EL (cell line): ENCODE measurements around the gene TMEM171.

Experiments
- DNase-seq: peaks from one replicate; pipeline ENCODE4 v3.0.0-alpha.2; 2016

TMEM171 gene, protein sequence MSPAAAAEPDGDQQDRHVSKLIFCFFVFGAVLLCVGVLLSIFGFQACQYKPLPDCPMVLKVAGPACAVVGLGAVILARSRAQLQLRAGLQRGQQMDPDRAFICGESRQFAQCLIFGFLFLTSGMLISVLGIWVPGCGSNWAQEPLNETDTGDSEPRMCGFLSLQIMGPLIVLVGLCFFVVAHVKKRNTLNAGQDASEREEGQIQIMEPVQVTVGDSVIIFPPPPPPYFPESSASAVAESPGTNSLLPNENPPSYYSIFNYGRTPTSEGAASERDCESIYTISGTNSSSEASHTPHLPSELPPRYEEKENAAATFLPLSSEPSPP

DNA sequence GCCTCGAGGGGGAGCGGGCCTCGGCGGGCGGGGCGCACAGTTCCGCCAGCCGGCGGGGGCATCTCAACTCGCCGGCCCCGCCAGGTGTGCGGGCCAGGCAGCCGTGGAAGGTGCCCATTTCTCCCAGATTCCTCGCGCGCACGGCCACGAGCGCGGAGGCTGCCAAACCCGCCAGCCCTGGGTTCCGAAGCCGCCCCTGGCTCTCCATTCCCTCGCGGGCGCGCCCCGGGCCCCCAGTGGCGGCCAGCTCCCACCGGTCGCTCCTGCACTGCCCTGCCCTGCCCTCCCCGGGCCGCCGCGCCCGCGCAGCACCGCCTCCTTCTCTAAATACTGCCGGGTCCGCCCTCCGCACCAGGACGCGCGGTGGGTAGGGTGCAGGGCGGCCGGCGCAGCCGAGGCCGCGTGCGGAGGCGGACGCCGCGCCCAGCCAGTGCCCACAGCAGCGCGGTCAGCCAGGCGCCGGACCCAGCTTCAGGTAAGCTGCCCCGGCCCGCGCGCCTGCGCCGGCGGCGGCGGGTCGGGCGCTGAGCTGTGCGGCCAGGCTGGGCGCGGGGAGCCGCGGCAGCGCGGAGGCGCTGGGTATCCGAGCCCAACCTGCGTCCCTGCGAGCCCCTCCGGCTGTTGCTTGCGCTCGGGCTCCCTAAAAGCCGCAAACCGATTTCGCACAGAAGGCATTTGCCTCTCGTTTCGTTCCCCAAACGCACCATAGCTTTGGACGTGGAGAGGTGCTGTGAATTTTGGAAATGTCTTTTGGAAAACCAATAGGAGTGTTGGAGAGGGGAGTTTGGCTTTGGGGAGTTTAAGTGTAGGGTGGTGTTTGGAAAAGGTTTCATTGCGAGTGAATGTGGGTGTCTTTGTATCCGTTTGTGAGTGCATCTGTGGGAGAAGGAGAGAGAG, at the start of gene TMEM171:
Gene TMEM171 (plus strand): TSS at position 354 of the 897 bp plus-strand sequence. CDS start 2,799 bp downstream, outside the sequence.
- peak; percentile 62 for DNase-seq

DNA sequence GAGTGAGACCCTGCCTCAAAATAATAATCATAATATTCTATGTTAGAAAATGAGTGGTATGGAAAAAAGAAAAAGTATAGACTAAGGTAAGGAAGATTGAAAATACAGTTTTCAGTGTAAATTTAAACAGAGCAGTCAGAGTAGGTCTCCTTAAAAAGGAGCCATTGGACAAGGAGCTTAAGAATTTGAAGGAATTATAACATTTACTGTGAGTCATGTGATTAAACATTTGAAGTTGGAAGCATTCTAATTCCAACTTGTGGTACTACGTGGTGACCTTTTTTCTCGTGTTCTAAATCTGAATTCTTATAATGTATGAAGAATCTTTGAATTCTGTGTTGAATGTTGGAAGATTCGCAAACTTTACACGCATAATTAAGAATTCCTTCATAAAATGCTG, 39.3 kb upstream of the TMEM171 start:
- no peak for DNase-seq

DNA sequence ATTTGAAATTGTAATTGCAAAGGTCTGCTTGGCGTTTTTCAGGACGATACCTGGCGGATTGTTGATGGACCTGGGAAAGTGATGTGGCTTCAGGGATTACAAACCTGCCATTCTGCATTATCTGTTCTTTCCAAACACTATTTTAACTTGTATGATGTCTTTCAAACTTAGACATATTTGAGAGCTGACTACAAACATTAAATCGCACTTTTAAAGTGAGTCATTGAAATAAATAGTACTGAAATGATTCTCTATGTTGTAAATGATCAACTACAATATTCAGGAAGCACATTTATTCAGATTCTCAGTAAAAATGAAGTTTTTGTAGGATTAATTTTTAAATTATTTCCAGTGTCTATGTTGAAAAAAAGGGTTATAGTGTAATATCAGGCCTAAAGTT, 32.3 kb upstream of the TMEM171 start:
- peak; percentile 16 for DNase-seq

DNA sequence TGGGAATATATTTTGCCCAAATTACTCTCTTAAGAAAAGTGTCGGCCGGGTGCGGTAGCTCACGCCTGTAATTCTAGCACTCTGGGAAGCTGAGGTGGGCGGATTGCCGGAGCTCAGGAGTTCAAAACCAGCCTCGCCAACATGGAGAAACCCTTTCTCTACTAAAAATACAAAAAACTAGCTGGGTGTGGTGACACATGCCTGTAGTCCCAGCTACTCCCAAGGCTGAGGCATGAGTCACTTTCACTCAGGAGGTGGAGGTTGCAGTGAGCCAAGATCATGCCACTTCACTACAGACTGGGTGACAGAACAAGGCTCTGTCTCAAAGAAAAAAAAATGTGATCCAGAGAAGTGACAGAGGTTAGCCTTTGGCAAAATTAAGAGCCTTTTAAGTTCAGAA, 26.4 kb upstream of the TMEM171 start:
- DNase-seq: peak; percentile 79

DNA sequence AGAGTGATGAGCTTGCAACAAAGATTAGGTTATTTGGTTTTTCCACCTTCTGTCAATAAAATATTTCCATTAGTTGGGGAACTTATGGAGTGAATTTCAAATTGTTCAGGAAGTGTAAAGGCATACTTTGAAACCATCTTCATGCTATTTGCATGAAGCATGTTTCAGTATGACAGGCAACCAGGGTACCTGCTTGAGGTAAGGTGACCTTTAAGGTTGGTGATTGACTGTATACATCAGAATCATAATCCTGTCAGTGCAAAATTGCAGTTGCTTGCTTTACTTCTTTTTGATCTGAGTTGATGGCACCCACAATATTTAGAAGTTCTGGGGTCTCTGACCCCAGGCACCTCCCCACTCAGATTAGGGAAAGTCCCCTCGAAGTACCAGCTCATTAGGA, 26.0 kb upstream of the TMEM171 start:
- DNase-seq: no peak

DNA sequence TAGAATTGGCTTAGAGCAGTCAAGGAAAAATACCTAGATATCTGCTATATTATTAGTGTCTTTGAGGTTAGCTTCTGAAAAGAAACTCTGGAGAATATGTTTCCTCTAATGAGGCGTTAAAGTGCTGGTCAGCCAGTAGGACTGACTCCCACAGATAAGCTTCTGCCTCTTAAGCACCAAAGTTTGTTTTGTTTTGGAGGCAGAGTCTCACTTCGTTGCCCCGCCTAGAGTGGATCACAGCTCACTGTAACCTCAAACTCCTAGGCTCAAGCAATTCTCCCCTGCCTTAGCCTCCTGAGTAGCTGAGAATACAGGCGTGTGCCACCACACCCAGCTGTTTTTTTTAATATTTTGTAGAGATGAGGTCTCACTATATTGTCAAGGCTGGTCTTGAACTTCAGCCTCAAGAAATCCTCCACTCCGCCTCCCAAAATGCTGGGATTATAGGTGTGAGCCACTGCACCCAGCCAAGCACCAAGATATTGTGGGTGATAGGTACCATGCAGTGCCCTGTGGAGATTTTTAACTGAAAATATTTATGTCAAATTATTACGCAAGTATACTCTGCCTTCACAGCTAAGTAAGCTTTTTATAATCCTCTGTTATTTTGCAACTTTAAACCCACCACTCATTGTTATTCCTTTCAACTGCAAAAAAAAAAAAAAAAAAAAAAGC, 24.7 kb upstream of the TMEM171 start:
- DNase-seq: no peak

DNA sequence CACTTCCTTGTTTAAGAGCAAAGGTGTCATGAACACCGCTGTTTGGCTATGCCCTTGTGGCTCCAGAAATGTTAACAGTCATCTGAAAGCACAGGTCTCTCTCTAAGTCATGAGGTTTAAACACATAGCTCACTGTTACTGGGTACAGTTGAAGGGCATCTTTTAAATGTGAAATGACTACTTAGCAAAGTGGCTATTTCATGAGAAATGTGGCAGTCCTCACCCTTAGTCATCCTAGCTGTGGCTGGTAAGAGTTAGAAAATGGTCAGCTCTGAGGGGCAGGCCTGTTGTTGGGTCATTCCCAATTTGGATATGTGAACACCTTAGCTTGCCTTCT, 24.2 kb upstream of the TMEM171 start:
- no peak for DNase-seq

DNA sequence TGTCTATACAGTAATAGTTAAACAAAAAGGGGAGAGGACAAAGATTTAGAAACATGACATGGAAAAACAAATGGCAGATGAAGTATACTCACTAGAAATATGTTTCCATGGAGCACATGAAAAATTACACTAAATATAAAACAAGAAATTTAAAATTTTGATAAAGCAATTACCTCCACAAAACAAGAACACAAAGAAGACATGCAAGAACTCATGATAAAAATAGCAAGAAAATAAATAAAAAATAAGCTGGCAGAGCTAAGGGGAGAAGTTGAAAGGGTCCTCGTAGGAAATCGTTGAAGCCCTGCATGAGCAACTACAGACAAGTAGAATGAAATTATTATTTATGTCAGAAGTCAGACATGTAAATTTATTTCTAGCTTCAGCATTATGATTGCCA, 22.6 kb upstream of the TMEM171 start:
- DNase-seq: no peak

DNA sequence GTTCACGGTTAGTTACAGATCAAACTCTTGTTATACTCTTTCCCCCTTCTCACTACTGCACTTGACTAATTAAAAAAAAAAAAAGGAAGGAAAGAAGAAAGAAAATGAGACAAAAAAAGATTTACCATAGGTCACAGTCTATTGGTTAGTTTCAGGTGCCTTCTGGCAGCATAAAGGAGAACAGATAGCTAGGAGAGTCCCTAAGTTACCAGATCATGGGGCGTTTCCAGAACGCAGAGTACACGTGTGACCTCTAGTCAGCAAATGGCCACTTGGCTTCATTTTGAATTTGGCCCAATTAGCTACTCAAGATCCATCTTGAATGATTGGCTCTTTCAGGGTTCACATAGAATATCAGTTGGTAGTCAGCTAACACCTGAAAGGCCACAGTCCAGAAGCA, 20.3 kb upstream of the TMEM171 start:
- no peak for DNase-seq

DNA sequence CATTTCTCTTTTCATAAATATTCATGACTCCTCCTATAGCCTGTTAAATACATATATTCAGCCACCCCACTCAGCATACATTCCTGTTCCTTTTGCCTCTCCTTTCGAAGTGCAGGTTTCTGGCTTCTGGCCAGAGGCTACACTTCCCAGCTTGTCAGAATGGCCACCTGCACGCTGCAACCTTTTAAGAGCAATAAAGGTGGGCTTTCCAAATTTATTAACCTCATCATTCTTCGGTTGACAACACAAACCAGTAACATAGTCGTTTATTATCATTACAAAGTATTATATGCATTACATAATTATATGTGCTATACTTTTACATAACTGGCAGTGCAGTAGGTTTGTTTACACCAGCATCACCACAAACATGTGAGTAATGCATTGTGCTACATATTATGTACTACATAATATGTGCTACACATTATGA, 16.5 kb upstream of the TMEM171 start:
- no peak for DNase-seq

DNA sequence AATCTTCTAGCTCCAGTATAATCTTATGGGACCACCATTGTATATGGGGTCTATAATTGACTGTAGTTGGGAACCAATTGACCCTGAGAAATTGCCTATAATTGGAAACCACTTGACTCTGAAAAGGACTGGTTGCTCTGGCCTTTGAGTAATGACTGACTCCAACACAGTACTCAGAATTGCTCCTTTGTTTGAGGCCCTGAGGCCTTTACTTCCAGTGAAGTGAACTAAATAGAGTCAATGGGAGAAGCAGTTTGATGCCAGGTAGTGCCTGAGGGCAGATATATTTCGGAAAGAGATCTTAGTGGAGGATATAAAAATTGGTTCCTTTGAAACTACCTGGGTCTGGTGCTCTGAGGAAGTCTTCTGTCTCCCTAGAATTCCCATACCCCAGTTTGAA, 16.0 kb upstream of the TMEM171 start:
- DNase-seq: no peak

DNA sequence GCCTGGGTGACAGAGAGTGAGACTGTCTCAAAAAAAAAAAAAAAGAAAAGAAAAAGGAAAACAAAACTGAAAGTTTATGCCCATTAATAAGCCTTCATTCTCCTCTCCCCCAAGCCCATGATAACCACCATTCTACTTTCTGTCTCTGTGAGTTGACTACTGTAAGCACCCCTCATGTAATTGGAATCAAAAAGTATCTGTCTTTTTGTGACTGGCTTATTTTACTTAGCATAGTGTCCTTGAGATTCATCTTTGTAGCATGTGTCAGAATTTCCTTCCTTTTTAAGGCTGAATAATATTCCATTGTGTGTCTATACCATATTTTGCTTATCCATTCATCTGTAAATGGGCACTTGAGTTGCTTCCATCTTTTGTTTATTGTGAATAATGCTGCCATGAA, 14.0 kb upstream of the TMEM171 start:
- no peak for DNase-seq

DNA sequence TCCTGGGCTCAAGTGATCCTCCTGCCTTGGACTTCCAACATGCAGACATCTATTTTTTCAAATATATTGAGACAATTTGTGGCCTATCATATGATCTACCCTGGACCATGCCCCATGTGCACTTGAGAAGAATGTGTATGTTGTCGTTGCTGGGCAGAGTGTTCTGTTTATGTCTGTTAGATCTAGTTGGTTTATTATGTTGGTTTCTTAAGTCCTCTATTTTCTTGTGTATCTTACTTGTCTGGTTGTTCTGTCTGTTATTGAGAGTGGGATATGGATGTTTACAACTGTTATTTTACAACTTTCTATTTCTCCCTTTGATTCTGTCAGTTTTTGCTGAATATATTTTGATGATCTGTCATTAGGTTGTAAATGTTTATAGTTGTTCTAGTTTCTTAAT, 10.2 kb upstream of the TMEM171 start:
- no peak for DNase-seq

DNA sequence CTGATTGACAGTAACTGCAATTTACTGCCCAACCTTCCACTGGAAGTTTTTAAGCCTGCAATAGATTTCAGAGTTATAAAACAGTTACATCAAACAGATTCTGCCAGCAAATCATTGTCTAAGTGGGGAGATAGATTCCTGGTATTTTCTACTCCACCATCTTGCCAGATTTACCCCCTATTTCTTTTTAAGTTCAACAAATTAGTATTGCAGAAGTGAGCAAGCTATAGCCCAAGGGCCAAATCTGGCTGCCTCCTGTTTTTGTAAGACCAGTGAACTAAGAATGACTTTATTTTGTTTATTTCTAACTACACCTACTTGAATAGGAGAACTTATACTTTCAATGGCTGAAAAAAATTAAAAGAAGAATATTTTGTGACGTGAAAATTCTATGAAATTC, 8.8 kb upstream of the TMEM171 start:
- DNase-seq: no peak

DNA sequence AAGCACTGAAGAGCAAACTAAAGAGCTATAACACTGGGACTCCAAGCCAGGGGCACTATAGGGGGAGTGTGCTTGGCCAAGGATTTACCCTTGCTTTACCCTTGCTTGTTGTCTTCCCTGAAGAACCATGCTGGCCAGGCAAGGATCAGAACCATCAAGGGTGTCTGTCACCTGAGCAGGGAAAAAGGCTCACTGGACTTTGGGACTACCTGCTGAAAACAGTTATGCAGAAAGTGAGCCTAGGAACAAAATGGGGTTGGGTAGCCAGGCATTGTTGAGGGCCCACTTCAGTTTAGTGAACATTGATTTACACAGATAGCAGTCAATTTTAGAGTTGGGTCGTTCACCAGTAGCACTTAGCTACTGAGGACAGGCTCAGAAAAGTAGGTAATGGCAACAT, 8.0 kb upstream of the TMEM171 start:
- DNase-seq: no peak

DNA sequence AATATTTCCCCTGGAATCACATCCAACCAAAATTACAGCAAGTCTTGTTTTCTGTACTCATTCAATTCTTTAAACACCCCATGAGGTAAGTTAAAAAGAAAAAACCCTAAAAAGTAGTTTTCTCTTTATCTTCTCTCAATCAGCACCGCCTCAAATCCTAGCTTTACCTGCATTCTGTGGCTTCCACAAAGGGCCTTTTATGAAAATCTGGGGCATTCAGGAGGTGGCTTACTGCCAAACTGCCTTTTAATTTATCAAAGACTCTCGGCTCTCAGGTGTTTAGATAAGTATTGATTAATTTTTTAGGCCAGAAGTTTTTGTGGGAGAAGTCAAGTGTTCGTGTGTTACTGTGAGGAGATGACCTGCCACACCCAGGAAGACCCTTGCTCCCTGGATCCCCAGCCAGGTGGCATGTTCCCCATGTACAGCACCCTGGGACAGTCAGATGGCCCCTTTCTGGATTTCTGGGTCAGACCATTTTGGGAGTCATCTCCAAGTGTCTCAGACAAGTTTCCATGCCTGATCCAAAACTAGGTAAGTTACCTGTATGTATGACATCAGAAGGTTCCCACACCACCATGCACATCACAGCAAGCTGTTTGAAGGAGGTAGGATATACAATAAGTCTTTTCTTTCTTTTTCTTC, 6.2 kb upstream of the TMEM171 start:
- DNase-seq: no peak

DNA sequence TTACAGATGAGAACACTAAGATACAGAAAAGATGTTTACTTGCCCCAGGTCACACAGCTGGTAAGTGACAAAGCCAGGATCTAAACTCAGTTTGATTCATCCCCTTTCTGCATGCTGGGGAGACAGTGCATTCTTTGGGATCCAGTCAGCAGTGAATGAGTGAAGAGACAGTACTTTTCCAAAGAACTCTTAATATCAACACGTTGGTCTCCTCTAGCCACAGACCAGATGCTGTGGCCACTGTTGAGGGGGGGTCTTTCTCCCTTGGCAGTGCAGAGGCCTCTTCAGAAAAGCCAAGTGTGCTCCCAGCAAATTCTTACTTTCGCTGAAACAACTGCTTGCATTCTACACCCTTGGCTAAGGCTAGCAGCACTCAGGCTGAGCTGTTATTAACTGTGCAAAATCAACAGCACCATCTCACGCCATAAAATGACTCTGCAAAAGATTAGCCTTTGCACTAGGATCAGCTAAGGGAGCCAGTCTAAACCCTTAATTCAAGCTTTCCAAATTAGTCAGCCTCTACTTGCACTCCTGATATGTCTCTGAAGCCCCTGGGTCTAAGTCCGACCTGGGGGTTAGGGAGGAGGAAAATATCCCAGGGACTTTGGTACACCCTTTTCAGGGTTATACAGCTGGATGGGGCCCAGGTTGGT, 4.8 kb upstream of the TMEM171 start:
- peak; percentile 90 for DNase-seq

DNA sequence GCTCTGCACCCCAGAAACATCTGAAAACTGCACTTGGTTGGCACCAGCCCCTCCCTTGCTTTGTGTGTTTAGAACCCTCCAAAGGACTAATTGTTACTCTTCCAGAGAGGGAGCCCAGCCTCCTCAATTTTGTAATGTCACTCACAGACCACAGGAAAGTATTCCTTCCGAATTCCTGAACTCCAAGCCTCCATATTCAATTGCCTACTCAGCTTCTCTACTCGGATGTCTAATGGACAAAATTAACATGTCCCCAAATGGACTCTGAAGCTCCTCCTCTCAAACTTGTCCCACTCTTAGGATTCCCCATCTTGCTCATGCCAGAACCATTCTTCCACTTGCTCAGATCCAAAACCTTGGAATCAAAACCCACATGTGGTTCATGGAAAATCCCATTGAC, 3.9 kb upstream of the TMEM171 start:
- no peak for DNase-seq

DNA sequence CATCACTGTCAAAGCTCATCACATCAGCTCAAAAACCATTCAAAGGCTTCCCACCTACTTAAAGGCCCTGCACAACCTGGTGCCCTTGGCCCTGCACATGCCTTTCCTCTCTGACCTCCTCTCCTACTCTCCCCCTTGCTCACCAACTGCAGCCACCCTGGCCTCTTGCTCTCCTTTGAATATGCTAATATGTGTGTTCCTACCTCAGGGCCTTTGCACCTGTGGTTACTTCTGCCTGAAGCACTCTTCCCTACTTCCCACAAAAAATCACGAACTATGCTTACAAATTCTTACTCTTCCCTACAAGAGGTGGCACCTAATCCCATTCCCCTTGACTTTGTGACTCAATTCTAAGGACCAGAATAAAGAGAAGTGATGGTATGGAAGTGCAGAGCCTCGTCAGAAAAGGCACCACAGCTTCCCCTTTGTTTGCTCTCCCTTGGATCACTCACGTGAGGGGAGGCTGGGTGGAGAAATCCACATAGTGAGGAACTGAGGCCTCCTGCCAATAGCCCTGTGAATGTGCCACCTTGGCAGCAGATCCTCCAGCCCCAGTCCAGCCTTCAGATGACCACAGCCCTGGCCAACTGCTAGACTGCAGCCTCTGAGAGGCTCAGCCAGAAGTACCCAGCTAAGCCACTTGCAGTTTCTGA, 3.2 kb upstream of the TMEM171 start:
- no peak for DNase-seq

DNA sequence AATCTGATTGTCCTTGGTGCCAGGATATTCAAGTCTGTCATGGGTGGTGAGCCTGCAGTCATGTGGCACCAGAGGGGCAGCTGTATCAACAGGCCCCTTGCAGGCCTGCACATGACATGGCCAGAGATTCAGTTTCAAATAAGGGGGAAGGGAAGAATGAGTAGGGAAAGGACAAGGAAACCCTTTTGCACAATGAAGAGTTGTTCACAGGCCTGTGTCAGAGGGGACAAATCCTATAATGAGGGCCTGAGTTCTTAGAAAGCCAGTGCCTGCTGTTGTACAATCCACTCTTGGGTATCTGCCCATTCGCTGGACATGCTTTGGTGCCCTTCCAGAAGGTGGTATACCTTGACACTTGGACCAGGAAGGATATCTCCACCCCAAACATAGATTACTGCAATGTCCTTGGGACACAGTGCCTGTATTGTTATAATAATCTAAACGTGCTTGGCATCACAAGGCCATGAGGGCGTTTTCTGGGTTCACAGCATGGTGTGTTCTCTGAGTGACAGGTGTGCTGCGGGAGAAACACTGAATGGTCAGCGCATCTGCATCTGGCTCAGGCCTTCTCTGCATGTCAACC, 1.9 kb upstream of the TMEM171 start:
- DNase-seq: no peak

DNA sequence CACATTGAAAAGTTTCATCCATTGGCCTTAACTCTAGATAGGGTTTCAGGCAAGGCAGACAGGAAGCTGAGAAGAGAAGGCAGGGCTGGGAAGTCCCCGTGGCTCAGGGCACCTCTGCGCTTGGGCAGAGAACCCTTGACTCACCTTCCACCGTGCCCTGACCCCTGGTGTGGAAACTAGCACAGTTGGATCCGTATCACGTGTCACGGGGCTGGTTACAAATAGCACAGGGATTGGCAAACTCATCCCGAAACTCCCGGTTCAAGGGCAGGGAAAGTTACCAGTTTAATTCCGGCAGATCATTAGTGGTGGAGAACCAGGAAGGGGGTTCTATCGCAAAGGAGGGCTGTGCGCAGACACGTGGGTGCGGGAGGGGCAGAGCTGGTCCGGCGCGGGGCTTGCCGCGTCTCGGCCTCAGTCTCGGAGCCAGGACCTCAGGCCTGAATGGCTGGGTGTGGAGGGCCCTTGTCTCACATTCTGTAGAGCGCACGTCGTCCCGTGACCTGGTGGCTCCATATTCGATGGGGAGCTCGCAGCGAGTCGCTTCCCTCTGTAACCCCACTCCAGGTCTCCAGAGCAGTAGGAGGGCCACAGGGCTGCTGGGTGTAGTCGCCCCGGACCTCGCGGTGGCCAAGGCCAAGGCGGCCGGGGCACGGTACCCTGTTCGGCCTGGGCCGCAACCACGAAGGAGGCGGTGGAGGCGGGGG, 771 bp upstream of the TMEM171 start:
- no peak for DNase-seq
